Activated T-cell treated with anti-CD3 and anti-CD28 coated beads, Interleukin-2, amount 50 U/mL, for 48 hours (primary cell): ENCODE data around the gene MLKL.

Experiments
- DNase-seq, 2 experiments: peaks; one replicate each; pipeline ENCODE4 v3.0.0-alpha.2; 2020

Gene MLKL

GRCh38 chr16:74649839-74650504 lies 50.7 kb downstream of the MLKL start:
- DNase-seq = no peak

- DNase-seq = peak in 1 of 2 experiments; percentile 13
Observed at GRCh38 chr16:74641969-74642368, 58.7 kb downstream of the MLKL start.

- peak in 1 of 2 experiments; percentile 4 for DNase-seq
Observed at GRCh38 chr16:74637742-74638453, 62.8 kb downstream of the MLKL start.

- DNase-seq = no peak
Observed at GRCh38 chr16:74635303-74635702, 65.4 kb downstream of the MLKL start.

- no peak for DNase-seq
Observed at GRCh38 chr16:74633686-74634085, 67.0 kb downstream of the MLKL start.

GRCh38 chr16:74627506-74628220 lies 73.0 kb downstream of the MLKL start:
- no peak for DNase-seq

- DNase-seq = no peak
Observed at GRCh38 chr16:74626741-74627416, 73.8 kb downstream of the MLKL start.

GRCh38 chr16:74625500-74626350 lies 74.9 kb downstream of the MLKL start:
- no peak for DNase-seq

- no peak for DNase-seq
Observed at GRCh38 chr16:74623839-74624235, 76.8 kb downstream of the MLKL start.

- DNase-seq = no peak
Observed at GRCh38 chr16:74623214-74623838, 77.3 kb downstream of the MLKL start.

GRCh38 chr16:74622005-74622404 lies 78.7 kb downstream of the MLKL start:
- no peak for DNase-seq
